SK-N-MC (cell line): ENCODE measurements around the gene SH3BP5.

Experiments used
- EZH2 ChIP-seq: fragments of 200-600 bp; sonication (generic); IDR thresholded peaks from one replicate; pipeline ENCODE4 v1.6.1; 2017; ENCODE audit warnings: antibody characterized with exemption
- POLR2AphosphoS5 ChIP-seq: IDR thresholded peaks from 2 replicates; pipeline ENCODE4 v1.6.1; 2012; ENCODE audit warnings: mild to moderate bottlenecking, low read depth, low read length, borderline replicate concordance

DNA sequence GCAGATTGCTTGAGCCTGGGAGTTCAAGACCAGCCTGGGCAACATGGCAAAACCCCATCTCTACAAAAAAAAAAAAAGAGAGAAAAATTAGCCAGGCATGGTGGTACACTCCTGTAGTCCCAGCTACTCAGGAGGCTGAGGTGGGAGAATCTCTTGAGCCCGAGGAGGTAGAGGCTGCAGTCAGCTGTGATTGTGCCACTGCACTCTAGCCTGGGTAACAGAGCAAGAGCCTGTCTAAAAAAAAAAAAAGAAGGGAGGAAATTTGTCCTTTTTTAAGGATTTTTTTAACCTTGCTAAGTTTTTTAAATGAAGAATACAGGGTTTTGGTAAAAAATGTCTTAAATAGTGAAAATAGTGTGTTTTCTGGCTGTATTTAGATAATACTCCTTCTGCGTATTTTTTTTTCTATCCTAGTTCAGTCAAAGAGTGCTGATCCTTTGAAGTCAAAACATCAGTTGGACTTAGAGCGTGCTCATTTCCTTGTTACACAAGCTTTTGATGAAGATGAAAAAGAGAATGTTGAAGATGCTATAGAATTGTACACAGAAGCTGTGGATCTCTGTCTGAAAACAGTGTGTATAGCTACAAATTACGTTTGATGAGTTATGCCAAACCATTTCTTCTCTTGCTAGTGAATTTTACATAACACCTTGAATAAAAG, 115.2 kb downstream of the SH3BP5 start:
- TF ChIP-seq EZH2 (no peak), POLR2AphosphoS5 (no peak)
